ENCODE measurements around the gene KCNQ5.

DNA sequence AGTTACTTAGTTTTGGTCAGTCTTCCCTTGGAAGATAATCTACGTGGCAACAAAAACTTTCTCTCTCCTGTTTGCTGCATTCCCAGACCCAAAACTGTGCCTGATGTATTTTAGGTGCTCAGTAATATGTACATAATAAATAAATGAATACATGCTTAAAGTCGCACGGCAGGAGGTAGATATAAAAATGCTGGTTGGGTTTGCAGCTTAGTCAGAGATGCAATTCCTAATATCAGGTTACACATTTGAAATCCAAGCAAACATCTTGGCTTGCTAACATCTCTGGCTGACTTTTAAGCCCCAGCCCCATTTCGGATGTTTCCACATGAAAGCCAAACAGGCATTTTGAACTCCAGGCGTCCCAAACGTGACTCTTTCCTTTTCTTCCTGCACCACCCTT, 91.0 kb downstream of the KCNQ5 start:
- TF ChIP-seq, protein P1, sequence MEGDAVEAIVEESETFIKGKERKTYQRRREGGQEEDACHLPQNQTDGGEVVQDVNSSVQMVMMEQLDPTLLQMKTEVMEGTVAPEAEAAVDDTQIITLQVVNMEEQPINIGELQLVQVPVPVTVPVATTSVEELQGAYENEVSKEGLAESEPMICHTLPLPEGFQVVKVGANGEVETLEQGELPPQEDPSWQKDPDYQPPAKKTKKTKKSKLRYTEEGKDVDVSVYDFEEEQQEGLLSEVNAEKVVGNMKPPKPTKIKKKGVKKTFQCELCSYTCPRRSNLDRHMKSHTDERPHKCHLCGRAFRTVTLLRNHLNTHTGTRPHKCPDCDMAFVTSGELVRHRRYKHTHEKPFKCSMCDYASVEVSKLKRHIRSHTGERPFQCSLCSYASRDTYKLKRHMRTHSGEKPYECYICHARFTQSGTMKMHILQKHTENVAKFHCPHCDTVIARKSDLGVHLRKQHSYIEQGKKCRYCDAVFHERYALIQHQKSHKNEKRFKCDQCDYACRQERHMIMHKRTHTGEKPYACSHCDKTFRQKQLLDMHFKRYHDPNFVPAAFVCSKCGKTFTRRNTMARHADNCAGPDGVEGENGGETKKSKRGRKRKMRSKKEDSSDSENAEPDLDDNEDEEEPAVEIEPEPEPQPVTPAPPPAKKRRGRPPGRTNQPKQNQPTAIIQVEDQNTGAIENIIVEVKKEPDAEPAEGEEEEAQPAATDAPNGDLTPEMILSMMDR (IDR thresholded peaks at IDR 0.05; ENCODE audit: low read length): no peak
- no peak for TF ChIP-seq EZH2 (IDR thresholded peaks at IDR 0.05; ENCODE audit: borderline replicate concordance, low read length)
